PC-9 (cell line): Measurements from ENCODE around the gene DOCK11.

Experiments used
- EZH2 ChIP-seq: fragments of 200-600 bp; sonication (generic); IDR thresholded peaks from 2 replicates; pipeline ENCODE4 v1.8.0; 2017; ENCODE audit warnings: antibody characterized with exemption, low read depth
- TF ChIP-seq, protein P1 (sequence below): fragments of 200-600 bp; sonication (generic); conservative IDR thresholded peaks from 2 replicates; pipeline ENCODE4 v1.6.1; 2017; ENCODE audit warnings: mixed run types, antibody characterized with exemption, mild to moderate bottlenecking, moderate library complexity

DNA sequence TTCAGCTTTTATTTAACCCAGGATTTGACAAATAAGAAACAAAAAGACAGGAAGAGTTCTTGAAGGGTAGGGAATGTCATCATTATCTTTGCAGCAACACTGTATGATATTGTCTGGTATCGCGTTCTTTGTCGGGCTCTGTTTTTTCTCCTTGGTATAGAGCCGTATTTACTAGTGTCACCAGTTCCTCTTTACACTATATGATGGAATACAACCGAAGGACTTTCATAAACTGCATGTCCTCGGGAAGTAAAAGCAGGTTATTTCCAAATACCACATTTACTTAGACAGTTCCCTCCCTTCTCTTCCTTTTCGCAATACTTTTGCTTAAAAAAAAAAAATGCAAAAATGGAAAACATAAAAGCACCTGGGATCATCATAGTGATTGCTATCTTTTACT, 135.2 kb downstream of the DOCK11 start:
- TF ChIP-seq, protein P1, sequence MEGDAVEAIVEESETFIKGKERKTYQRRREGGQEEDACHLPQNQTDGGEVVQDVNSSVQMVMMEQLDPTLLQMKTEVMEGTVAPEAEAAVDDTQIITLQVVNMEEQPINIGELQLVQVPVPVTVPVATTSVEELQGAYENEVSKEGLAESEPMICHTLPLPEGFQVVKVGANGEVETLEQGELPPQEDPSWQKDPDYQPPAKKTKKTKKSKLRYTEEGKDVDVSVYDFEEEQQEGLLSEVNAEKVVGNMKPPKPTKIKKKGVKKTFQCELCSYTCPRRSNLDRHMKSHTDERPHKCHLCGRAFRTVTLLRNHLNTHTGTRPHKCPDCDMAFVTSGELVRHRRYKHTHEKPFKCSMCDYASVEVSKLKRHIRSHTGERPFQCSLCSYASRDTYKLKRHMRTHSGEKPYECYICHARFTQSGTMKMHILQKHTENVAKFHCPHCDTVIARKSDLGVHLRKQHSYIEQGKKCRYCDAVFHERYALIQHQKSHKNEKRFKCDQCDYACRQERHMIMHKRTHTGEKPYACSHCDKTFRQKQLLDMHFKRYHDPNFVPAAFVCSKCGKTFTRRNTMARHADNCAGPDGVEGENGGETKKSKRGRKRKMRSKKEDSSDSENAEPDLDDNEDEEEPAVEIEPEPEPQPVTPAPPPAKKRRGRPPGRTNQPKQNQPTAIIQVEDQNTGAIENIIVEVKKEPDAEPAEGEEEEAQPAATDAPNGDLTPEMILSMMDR, result no peak
- TF ChIP-seq EZH2, result no peak
